Activated CD8-positive, alpha-beta memory T cell treated with anti-CD3 and anti-CD28 coated beads, Interleukin-2, amount 10 ng/mL, durations not matched to agents 7 days and 5 days (primary cell): Measurements from ENCODE around the gene KIAA1614. TPM values are rescaled to one million over a fixed set of nuclear protein-coding genes. Genes with fewer than 3 reads are reported as not detected.

ENCODE experiments used
- total RNA-seq, 2 experiments: library from RNA; stranded (reverse); gene quantifications; one replicate each; pipeline ENCODE4 v1.2.3, GENCODE V29; 2021

The KIAA1614 gene
- total RNA-seq, 2 experiments from 2014 or later: 0.07 to 0.12 TPM

Other genes starting within 250 kb of the KIAA1614 start
- gene STX6, start 110.0 kb downstream of the KIAA1614 start, total RNA-seq: 10 to 100 TPM; 16.9 to 24.1 TPM
- 10 to 100 TPM; 38.7 to 41.2 TPM for gene MR1, start 121.1 kb downstream of the KIAA1614 start, total RNA-seq
- 10 to 100 TPM; 50.4 to 67.0 TPM for gene IER5, start 175.8 kb downstream of the KIAA1614 start, total RNA-seq